ENCODE data around the gene POT1.

POT1 gene

GRCh38 chr7:124922200-124922599 lies 7.4 kb downstream of the POT1 start:
- no peak for TF ChIP-seq CTCF (IDR thresholded peaks at IDR 0.05)

- no peak for TF ChIP-seq CTCF (IDR thresholded peaks at IDR 0.05)
Observed at GRCh38 chr7:124919841-124920240, 9.8 kb downstream of the POT1 start.

- no peak for TF ChIP-seq CTCF (IDR thresholded peaks at IDR 0.05)
Observed at GRCh38 chr7:124918662-124919061, 11.0 kb downstream of the POT1 start.

DNA sequence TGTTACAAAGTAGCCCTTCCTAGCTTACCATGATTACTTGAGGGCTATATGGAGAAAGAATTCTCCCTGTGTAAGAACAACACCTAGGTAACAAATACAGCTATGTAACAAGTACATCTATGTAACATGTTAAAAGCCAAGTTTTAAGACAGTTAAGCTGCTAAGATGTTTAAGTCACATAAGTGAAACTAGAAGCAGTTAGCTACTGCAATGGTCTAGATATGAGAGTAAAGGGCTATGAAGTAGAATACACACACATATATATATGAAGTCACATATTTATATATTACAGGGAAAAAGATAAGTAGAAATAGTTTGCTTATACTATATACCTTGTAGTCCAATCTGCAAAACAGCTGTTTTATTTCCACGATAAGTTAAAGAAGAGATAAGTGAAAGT lies 14.4 kb downstream of the POT1 start:
- no peak for TF ChIP-seq CTCF (IDR thresholded peaks at IDR 0.05)

DNA sequence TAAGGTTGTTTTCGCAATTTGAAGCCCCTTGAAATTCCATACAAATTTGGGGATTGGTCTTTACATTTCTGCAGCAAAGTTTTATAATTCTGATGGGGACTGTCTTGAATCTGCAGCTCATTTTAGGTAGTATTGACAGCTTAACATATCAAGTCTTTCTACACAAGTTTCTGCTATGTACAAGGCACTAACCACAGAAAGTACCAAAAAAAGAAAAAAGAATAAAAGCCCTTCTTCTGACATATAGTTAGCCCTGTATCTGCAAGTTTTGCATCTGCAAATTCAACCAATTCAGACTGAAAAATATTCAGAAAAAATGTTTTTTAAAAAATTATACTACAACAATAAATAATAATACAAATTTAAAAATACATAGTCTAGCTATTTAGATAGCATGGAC lies 15.3 kb downstream of the POT1 start:
- no peak for TF ChIP-seq CTCF (IDR thresholded peaks at IDR 0.05)

DNA sequence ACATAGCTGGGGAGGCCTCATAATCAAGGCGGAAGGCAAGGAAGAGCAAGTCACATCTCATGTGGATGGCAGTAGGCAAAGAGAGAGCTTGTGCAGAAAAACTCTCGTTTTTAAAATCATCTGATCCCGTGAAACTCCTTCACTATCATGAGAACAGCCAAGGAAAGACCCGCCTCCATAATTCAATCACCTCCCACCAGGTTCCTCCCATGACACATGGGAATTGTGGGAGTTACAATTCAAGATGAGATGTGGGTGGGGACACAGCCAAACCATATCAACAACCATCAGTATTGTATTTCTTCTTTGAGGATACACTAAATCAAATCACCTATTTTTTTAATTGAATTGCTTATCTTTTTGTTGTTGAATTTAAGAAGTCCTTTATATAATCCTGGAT lies 16.7 kb downstream of the POT1 start:
- no peak for TF ChIP-seq CTCF (IDR thresholded peaks at IDR 0.05)

GRCh38 chr7:124909808-124910207 lies 19.8 kb downstream of the POT1 start:
- no peak for TF ChIP-seq CTCF (IDR thresholded peaks at IDR 0.05)

GRCh38 chr7:124908259-124908658 lies 21.4 kb downstream of the POT1 start:
- TF ChIP-seq CTCF (IDR thresholded peaks at IDR 0.05): no peak

All from LNCAP (cell line).